Neural progenitor cell (in vitro differentiated cells): ENCODE data around the gene CIITA. TPM values are rescaled to one million over a fixed set of nuclear protein-coding genes. Genes with fewer than 3 reads are reported as not detected.

Experiments used
- DNase-seq: peaks from one replicate; pipeline ENCODE4 v3.0.0-alpha.2; 2016; ENCODE audit warnings: low spot score
- H2AFZ ChIP-seq: fragments of 200-600 bp; sonication (generic); replicated peaks from 2 replicates; pipeline ENCODE4 v1.6.1; 2016; ENCODE audit warnings: antibody characterized with exemption
- H3F3A ChIP-seq: fragments of 200-600 bp; sonication (generic); 2 replicates; pipeline ENCODE4 v1.6.1; 2016; ENCODE audit warnings: antibody characterized with exemption, low read depth
- H3K27ac ChIP-seq: fragments of 200-600 bp; sonication (generic); 2 replicates; pipeline ENCODE4 v1.5.1; 2016; ENCODE audit warnings: mild to moderate bottlenecking
- H3K27me3 ChIP-seq: fragments of 200-600 bp; sonication (generic); 2 replicates; pipeline ENCODE4 v1.6.1; 2016; ENCODE audit warnings: mild to moderate bottlenecking, moderate library complexity
- H3K36me3 ChIP-seq: fragments of 200-600 bp; sonication (generic); 2 replicates; pipeline ENCODE4 v1.5.1; 2016
- H3K4me1 ChIP-seq: fragments of 200-600 bp; sonication (generic); 2 replicates; pipeline ENCODE4 v1.6.1; 2016; ENCODE audit warnings: mixed run types
- H3K4me2 ChIP-seq: fragments of 200-600 bp; sonication (generic); 2 replicates; pipeline ENCODE4 v1.6.1; 2016
- H3K4me3 ChIP-seq: fragments of 200-600 bp; sonication (generic); 2 replicates; pipeline ENCODE4 v1.5.1; 2016
- H3K79me2 ChIP-seq: fragments of 200-600 bp; sonication (generic); 2 replicates; pipeline ENCODE4 v1.6.1; 2016; ENCODE audit warnings: low read depth
- H3K9ac ChIP-seq: fragments of 200-600 bp; sonication (generic); 2 replicates; pipeline ENCODE4 v1.6.1; 2016
- H3K9me3 ChIP-seq: fragments of 200-600 bp; sonication (generic); 2 replicates; pipeline ENCODE4 v1.5.1; 2016; ENCODE audit warnings: low read depth
- H4K20me1 ChIP-seq: fragments of 200-600 bp; sonication (generic); 2 replicates; pipeline ENCODE4 v1.6.1; 2016; ENCODE audit warnings: low read depth
- H3K27ac Mint-ChIP-seq: 3 replicates; pipeline ENCODE4 v1.8.0; 2021; ENCODE audit warnings: mixed read lengths
- H3K27me3 Mint-ChIP-seq: 2 replicates; pipeline ENCODE4 v1.8.0; 2022; ENCODE audit warnings: low read depth, mild to moderate bottlenecking, inconsistent platforms, moderate library complexity, mixed read lengths; ENCODE audit not compliant: insufficient read depth
- H3K36me3 Mint-ChIP-seq: 3 replicates; pipeline ENCODE4 v1.8.0; 2021; ENCODE audit warnings: mixed read lengths
- H3K4me1 Mint-ChIP-seq: 3 replicates; pipeline ENCODE4 v1.8.0; 2021; ENCODE audit warnings: mixed read lengths
- H3K4me3 Mint-ChIP-seq: 3 replicates; pipeline ENCODE4 v1.8.0; 2021; ENCODE audit warnings: mild to moderate bottlenecking, moderate library complexity, mixed read lengths
- H3K9me3 Mint-ChIP-seq: 3 replicates; pipeline ENCODE4 v1.8.0; 2020; ENCODE audit warnings: mixed read lengths
- CTCF ChIP-seq: fragments of 200-600 bp; sonication (generic); IDR thresholded peaks from 2 replicates; pipeline ENCODE4 v1.5.1; 2017; ENCODE audit warnings: antibody characterized with exemption, mild to moderate bottlenecking
- EZH2 ChIP-seq: fragments of 200-600 bp; sonication (generic); IDR thresholded peaks from 2 replicates; pipeline ENCODE4 v1.6.1; 2017; ENCODE audit warnings: antibody characterized with exemption, mild to moderate bottlenecking, moderate library complexity
- EZH2phosphoT487 ChIP-seq: fragments of 200-600 bp; sonication (generic); IDR thresholded peaks from 2 replicates; pipeline ENCODE4 v1.6.1; 2017; ENCODE audit warnings: antibody characterized with exemption
- total RNA-seq: library from RNA; depleted of rRNA; stranded (reverse); fragments of >200 nt; gene quantifications from 2 replicates; pipeline ENCODE4 v1.2.3, GENCODE V29; 2015; ENCODE audit warnings: low replicate concordance

CIITA gene
- total RNA-seq, 1 donor from 2014 or later, result not detected

- no peak overlapping the region for H2AFZ ChIP-seq
- Mint-ChIP-seq H3K4me3 (no peak overlapping the region), H3K4me1 (peaks cover 3% of the 10 kb centered on the region), H3K27ac (no peak overlapping the region), H3K27me3 (peaks cover 16% of the 10 kb centered on the region), H3K36me3 (no peaks in the 10 kb centered on the region), H3K9me3 (no peaks in the 10 kb centered on the region)
- no peaks in the 10 kb centered on the region for H3F3A ChIP-seq
- TF ChIP-seq EZH2phosphoT487 (no peak), CTCF (no peak), EZH2 (no peak)
- H3K27me3 ChIP-seq, result no peaks in the 10 kb centered on the region
- no peaks in the 10 kb centered on the region for H3K79me2 ChIP-seq
- H3K4me1 ChIP-seq, result no peaks in the 10 kb centered on the region
- no peak for DNase-seq
- H3K9me3 ChIP-seq, result no peaks in the 10 kb centered on the region
- no peak overlapping the region for H3K4me3 ChIP-seq
- no peak overlapping the region for H3K9ac ChIP-seq
- no peaks in the 10 kb centered on the region for H4K20me1 ChIP-seq
- no peak overlapping the region for H3K27ac ChIP-seq
- no peak overlapping the region for H3K4me2 ChIP-seq
- H3K36me3 ChIP-seq, result no peaks in the 10 kb centered on the region
Measured at GRCh38 chr16:10838621-10839278, 38.3 kb upstream of the CIITA start.

- no peaks in the 10 kb centered on the region for H3K36me3 Mint-ChIP-seq
- Histone ChIP-seq H3K36me3 (no peaks in the 10 kb centered on the region), H3F3A (no peaks in the 10 kb centered on the region), H3K27me3 (no peaks in the 10 kb centered on the region), H3K79me2 (no peaks in the 10 kb centered on the region), H3K9me3 (no peaks in the 10 kb centered on the region), H3K27ac (no peak overlapping the region), H3K4me2 (no peak overlapping the region), H3K9ac (no peak overlapping the region), H3K4me1 (no peaks in the 10 kb centered on the region), H3K4me3 (no peak overlapping the region), H2AFZ (no peak overlapping the region), H4K20me1 (no peaks in the 10 kb centered on the region)
- H3K9me3 Mint-ChIP-seq, result no peaks in the 10 kb centered on the region
- peaks cover 3% of the 10 kb centered on the region for H3K4me1 Mint-ChIP-seq
- H3K27me3 Mint-ChIP-seq, result peaks cover 15% of the 10 kb centered on the region
- no peak for TF ChIP-seq EZH2
- TF ChIP-seq CTCF, result no peak
- TF ChIP-seq EZH2phosphoT487, result no peak
- no peak overlapping the region for H3K27ac Mint-ChIP-seq
- DNase-seq, result peak; percentile 20
- H3K4me3 Mint-ChIP-seq, result no peak overlapping the region
Measured at GRCh38 chr16:10839279-10839666, 37.7 kb upstream of the CIITA start.

GRCh38 chr16:10840703-10841102 lies 36.3 kb upstream of the CIITA start:
- no peak overlapping the region for H3K4me3 ChIP-seq
- no peaks in the 10 kb centered on the region for H4K20me1 ChIP-seq
- H3K27ac Mint-ChIP-seq, result no peak overlapping the region
- no peak overlapping the region for H3K4me3 Mint-ChIP-seq
- H3K9ac ChIP-seq, result no peak overlapping the region
- no peaks in the 10 kb centered on the region for H3K36me3 Mint-ChIP-seq
- no peak overlapping the region for H3K4me2 ChIP-seq
- H3K4me1 Mint-ChIP-seq, result peaks cover 3% of the 10 kb centered on the region
- no peak for DNase-seq
- peaks cover 14% of the 10 kb centered on the region for H3K27me3 Mint-ChIP-seq
- H3K4me1 ChIP-seq, result no peaks in the 10 kb centered on the region
- H3K27me3 ChIP-seq, result no peaks in the 10 kb centered on the region
- no peak for TF ChIP-seq CTCF
- H3F3A ChIP-seq, result no peaks in the 10 kb centered on the region
- H3K79me2 ChIP-seq, result no peaks in the 10 kb centered on the region
- H3K27ac ChIP-seq, result no peak overlapping the region
- no peaks in the 10 kb centered on the region for H3K9me3 Mint-ChIP-seq
- no peaks in the 10 kb centered on the region for H3K9me3 ChIP-seq
- H2AFZ ChIP-seq, result peak overlapping the region; percentile 17
- no peaks in the 10 kb centered on the region for H3K36me3 ChIP-seq
